TTC549 (cell line): Measurements from ENCODE around the gene VEPH1.

Experiments used
- FAIRE-seq: peaks from 2 replicates; lab custom pipeline; 2012; peaks lifted over from hg19 to GRCh38; lab: Jason Lieb, UNC

The VEPH1 gene

DNA sequence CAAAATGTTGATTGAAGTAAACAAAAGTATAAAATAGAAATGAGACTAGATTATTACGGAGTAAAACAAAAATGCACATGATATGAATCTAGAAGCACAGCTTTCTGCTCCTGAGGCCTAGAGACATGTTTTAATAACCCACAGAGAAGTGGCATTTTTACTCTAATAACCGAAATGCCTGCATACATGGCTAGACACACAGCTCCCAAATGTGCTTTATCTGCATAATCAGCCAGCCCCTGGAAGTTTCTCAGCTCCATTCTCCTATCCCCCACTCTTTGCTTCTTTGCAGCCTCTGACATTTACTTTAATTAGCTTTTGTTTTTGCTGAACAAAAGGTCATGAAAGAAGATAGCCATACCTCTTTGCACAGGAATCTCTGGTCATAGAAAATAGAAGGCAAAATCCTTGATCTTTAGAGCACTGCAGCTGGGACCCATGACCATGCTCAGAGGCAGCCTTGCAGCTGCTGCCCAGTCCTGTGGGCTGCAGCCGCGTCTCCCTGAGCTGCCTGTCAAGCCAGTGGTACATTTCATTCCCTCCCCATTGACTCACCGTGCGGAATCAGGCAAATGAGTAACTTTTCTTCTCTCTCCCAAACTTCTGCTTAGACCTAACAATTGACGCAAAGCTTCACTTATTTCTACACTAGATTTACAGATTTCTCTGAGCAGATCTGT lies at the start of gene VEPH1:
TSS of gene VEPH1 (minus strand) at position 501 of the 680 bp plus-strand sequence. CDS start 8,067 bp downstream, outside the sequence.
- no peak for FAIRE-seq

- no peak for FAIRE-seq
These were observed 48.7 kb upstream of the VEPH1 start for GRCh38 chr3:157551961-157552360.

GRCh38 chr3:157549498-157549897 lies 46.3 kb upstream of the VEPH1 start:
- FAIRE-seq, result no peak

DNA sequence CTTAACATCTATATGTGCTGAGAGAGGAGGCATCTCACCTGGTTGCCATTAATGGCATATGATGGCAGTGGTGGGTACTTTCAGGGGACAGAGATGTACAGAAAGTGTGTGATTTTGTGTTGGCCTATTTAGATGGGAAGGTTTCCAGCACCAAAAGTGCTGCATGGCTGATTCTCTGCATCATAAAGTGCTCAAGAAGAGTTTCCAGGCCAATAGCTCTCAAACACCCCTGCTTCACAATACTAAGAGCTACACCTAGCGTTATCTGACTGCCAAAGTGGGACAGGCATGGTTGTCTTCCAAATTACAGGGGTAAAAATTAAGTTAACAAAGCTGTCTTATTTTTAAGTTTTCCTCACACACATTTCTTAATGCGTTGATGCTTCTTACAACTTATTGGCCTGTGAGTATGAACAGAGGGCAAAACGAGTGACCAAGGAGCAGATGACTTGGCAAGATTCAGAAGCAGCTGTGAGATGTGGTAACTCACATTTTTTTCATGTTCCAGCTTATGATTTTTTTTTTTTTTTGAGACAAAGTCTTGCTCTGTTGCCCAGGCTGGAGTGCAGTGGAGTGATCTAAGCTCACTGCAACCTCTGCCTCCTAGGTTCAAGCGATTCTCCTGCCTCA lies 41.4 kb upstream of the VEPH1 start:
- FAIRE-seq, result no peak

DNA sequence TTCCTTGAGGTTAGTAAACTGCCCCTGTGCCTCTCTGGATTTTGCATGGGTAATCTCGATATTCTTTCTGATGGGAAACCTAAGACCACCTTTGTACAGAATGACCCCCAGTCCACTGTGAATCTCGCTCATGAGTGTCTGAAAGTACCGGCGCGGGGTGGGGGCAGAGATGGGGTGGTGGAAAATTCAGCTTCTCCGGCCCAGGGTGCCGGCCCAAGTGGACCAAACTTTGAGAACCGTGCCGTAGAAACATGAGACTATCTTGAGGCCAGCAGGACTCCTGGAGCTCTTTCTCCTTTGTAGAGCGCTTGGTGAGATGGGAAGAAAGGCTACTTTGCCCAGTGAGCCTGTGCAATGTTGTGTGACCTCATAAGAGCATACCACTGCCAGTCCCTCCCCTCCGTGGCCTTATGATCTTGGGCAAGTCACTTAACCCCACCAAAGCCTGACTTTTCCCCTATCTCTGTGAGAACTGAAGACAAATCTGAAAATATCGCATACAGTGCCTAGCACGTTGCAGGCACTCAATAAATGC lies 40.4 kb upstream of the VEPH1 start:
- no peak for FAIRE-seq

- no peak for FAIRE-seq
These were observed 39.7 kb upstream of the VEPH1 start for GRCh38 chr3:157542711-157543500.

DNA sequence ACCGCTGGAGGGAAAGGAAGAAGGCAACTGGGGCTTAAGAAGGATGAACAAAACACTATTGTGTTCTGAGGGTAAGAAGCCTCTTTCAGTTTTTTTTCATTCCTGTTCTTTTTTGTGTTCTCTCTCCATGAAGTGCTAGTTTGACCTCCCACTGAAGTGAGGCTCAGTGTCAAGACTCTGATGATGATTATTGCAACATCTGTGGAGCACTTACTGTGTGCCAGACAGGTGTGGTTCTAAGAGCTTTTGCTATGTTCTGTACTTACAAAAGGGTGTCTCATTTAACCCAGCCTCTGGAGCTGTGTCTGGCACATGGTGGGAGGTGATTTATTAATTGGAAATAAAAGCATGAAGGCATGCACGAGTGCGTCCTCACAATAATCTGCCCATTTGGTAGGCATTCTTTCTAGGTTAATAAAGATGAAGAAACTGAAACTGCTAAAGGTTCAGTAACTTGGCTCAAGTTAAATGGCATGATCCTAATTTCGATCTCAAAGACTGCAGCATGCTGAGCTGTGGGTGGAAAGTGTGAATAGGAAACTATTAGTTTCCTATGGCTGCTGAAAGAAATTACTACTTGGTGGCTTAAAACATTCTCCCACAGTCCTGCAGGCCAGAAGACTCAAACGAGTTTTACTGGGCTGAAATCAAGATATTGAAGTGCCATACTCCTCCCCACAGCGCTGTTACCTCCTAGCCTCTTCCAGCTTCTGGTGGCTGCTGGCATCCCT lies 38.5 kb upstream of the VEPH1 start:
- no peak for FAIRE-seq

DNA sequence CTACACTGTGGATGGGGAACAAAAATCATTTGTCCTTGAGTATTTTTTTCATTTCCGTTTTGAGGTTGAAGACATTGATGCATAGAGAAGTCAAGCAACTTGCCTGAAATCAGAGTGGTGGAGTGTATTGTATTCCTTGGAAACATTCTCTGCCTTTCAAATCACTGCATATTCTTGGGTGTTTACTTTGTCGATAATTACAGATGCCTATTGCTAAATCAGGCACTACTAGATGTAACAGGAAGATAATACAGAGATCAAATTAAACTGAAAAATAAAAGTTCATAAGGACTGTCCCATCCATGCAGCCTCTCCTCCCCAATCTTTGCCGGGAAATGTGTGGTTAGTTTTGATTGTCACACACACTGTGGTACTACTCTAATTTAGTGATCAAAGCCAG lies 37.4 kb upstream of the VEPH1 start:
- no peak for FAIRE-seq

GRCh38 chr3:157535667-157536066 lies 32.5 kb upstream of the VEPH1 start:
- FAIRE-seq, result no peak

GRCh38 chr3:157534725-157535161 lies 31.5 kb upstream of the VEPH1 start:
- FAIRE-seq, result no peak

GRCh38 chr3:157533298-157534070 lies 30.3 kb upstream of the VEPH1 start:
- no peak for FAIRE-seq

DNA sequence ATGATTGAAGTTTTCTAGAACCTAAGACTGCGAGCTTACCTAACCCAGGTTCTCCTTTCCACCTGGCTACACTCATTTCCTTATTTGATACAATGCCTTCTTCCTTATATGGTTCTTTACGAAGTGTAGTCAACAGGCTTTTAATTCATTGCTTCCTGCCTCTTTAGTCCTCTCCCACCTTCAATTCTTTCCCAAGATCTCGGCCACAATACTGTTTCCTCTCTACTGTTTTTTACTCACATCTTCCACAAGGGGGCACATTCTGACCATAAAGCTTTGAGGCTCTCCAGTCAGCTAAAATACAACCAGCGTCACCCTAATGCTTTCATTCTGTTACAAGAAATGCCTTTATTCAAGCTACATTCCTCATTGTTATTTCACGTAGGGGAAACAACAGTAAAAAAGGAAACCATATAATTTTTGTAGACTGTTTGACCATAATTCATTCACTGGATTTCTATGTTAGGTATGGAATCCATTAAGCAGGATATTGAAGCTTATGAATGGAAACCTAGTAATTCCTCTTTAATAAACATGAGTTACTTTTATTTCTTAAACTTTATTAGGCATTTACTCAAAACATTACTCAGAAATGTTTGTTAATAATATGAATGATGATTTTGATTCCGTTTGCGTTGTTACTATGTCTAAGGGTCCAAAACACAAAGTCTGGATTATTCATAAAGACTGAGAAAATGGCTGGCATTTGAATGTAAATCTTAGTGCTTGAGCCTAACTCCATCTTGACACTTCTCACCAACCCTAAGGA lies 29.5 kb upstream of the VEPH1 start:
- peak; percentile 80 for FAIRE-seq

- no peak for FAIRE-seq
These were observed 28.6 kb upstream of the VEPH1 start for GRCh38 chr3:157531771-157532170.

- no peak for FAIRE-seq
These were observed 28.1 kb upstream of the VEPH1 start for GRCh38 chr3:157531301-157531660.

DNA sequence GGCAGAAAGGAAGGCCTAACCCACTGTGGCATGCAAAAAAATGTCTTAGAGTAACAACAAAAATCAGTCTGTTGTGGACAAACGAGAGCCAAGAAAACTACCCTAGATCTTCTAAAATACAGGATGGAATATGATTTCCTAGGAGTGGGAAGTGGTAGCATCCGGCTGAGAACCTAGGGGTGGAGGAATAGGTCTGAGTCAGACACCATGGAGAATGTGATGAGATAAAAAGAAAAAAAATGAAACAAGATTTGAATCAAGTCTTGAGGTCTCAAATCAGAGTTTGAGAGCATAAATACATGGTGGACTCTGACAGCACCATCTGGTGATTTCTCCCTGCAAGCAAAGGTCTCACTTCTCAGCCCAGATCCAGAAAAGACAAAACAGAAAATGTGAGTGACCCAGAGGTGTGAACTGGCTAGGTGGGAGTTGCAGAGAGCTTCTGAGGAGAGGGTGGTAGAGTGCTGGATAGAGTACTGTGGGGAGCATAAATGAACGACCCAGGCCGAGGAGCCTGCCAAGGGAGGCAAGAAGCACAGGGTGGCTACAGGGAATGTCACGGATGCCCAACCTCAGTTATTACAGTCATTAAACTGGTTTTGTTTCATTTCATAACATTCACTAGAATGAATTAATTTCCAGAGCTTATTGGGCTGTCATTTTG lies 27.6 kb upstream of the VEPH1 start:
- no peak for FAIRE-seq

DNA sequence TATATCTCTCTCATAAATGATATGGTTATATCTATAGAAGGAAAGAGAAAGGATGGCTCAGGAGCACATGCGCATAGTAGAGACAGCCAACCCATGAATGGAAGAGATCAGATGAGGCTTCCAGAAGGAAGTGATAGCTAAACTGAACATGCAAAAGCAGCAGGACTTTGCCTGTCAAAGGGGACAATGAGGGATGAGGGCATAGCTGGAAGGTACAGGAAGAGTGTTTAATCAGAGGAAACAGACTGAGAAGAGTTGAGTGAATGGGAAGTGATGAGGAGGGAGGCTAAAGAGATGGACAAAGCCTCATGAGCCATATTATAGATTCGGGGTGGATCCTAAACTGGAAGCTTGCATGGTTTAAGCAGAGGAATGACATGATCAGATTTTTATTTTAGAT lies 26.5 kb upstream of the VEPH1 start:
- no peak for FAIRE-seq

DNA sequence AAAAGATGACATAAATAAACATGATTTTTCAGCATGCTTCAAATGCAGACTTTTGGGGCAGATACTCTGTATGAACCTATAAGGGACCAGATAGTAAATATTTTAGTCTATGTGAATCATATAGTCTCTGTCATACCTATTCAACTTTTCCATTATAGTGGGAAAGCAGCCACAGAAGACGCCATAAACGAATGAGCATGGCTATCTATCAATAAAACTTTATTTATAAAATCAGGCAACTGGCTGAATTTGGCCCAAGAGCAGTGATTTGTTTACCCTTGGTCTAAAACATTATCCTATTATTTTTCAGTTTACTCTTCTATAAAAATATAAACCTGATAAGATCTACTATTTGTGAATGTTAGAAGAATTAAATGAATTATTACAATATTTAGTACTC lies 25.9 kb upstream of the VEPH1 start:
- no peak for FAIRE-seq

DNA sequence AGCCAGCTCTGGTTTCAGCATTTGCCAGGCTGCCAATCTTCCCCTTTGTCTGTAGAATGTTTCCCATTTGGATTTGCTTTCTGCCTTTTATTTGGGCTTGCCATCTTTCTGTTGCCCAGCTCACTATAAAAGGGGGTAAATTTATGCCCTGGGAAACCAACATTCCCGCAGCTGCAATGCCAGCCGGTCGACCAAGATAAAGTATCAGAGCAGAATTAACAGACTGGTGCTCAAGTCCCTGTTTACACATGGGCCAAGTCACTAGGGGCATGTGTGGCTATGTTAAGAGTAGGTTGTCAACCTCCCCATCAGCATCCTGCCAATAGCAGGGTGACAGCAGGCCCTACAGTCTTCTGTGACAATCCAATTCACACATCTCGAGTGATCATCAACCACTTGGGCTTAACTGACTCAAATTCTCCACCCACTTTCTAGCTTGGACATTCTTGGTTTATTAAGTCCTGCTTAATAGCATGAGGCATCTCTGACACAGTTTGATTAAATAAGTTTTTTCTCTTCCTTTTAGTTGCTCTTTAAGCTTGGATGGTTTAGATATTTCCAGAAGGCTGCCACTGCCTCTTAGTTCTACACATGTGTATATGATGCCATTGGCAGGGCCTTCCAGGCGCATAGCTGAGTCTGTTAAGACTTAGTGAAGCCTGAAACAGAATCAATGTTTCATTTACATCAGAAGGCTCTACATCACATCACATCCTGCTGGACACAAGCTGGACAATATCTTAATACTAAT lies 24.1 kb upstream of the VEPH1 start:
- no peak for FAIRE-seq

DNA sequence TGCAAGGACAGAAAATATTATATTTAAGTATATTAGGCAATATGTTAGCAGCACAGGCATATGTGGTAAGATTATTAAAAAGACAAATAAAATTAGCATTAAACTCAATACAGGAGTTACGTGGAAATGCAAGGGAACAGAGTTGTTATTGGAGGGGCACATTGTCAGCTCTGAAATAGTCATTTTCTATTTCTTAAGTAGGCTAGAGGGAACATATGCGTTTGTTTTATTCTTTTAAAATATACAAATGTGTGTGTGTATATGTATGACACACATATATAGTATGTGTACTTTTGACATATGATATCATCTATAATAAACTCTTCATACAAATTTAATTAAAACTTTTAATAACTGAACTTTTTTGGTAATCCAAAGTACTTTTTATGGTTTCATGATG lies 22.8 kb upstream of the VEPH1 start:
- FAIRE-seq, result no peak

GRCh38 chr3:157523814-157524213 lies 20.6 kb upstream of the VEPH1 start:
- FAIRE-seq, result no peak
